Testis (tissue), 3 donors: ENCODE results near the gene MEIG1. TPM values are rescaled to one million over a fixed set of nuclear protein-coding genes. Genes with fewer than 3 reads are reported as not detected.

Experiments
- polyA plus RNA-seq: library from polyadenylated mRNA; stranded (reverse); fragments of 350-450 nt; fragmentation: Illumina TruSeq; extraction: RNeasy Lipid Tissue Mini Kit (QIAGEN cat#74804); gene quantifications from one replicate; pipeline ENCODE4 v1.2.3, GENCODE V29; 2014; ENCODE audit warnings: low read depth, low replicate concordance; ENCODE audit not compliant: insufficient read depth
- total RNA-seq, 2 donors: library from RNA; depleted of rRNA; stranded (reverse); fragments of >200 nt; gene quantifications; one replicate each; pipeline ENCODE4 v1.2.3, GENCODE V29; 2016

MEIG1 gene
- total and polyA plus RNA-seq, 3 donors from 2014 or later: 3.6 to 33.1 (median 7.8) TPM

Other genes with a start within 250 kb of the MEIG1 start
- 10 to 100 TPM; 71.7 to 82.8 TPM for gene FAM107B, start 184.5 kb upstream of the MEIG1 start, total RNA-seq
- 89.5 TPM for gene FAM107B, start 184.5 kb upstream of the MEIG1 start, polyA plus RNA-seq
- 10 to 100 TPM; 10.0 to 14.1 TPM for gene CDNF, start 121.4 kb upstream of the MEIG1 start, total RNA-seq
- gene CDNF, start 121.4 kb upstream of the MEIG1 start, polyA plus RNA-seq: 46.7 TPM
- 10 to 100 TPM; 20.5 to 24.6 TPM for gene HSPA14, start 121.1 kb upstream of the MEIG1 start, total RNA-seq
- gene HSPA14, start 121.1 kb upstream of the MEIG1 start, polyA plus RNA-seq: 41.5 TPM
- gene MSANTD7, start 121.1 kb upstream of the MEIG1 start, total RNA-seq: 10 to 100 TPM; 14.3 to 15.3 TPM
- gene MSANTD7, start 121.1 kb upstream of the MEIG1 start, polyA plus RNA-seq: 16.0 TPM
- gene SUV39H2, start 80.5 kb upstream of the MEIG1 start, total RNA-seq: 10 to 100 TPM; 29.9 to 39.1 TPM
- 69.4 TPM for gene SUV39H2, start 80.5 kb upstream of the MEIG1 start, polyA plus RNA-seq
- 1 to 10 TPM; 4.6 to 5.1 TPM for gene DCLRE1C, start 5.3 kb upstream of the MEIG1 start, total RNA-seq
- gene DCLRE1C, start 5.3 kb upstream of the MEIG1 start, polyA plus RNA-seq: 2.2 TPM
- gene OLAH, start 84.6 kb downstream of the MEIG1 start, total RNA-seq: 10 to 100 TPM in 1 of 2 donors, 1 to 10 TPM in 1; 6.1 to 11.1 TPM
- 50.6 TPM for gene OLAH, start 84.6 kb downstream of the MEIG1 start, polyA plus RNA-seq
- 1 to 10 TPM; 6.6 to 7.7 TPM for gene ACBD7, start 129.4 kb downstream of the MEIG1 start, total RNA-seq
- gene ACBD7, start 129.4 kb downstream of the MEIG1 start, polyA plus RNA-seq: 5.6 TPM
- gene RPP38, start 138.0 kb downstream of the MEIG1 start, total RNA-seq: 10 to 100 TPM; 30.3 to 41.4 TPM
- 73.4 TPM for gene RPP38, start 138.0 kb downstream of the MEIG1 start, polyA plus RNA-seq
- gene NMT2, start 209.3 kb downstream of the MEIG1 start, total RNA-seq: 10 to 100 TPM; 56.6 to 68.3 TPM
- gene NMT2, start 209.3 kb downstream of the MEIG1 start, polyA plus RNA-seq: 35.8 TPM